ENCODE results near the gene B3GAT1. TPM values are rescaled to one million over a fixed set of nuclear protein-coding genes. Genes with fewer than 3 reads are reported as not detected.

Gene B3GAT1
- total RNA-seq, 1 donor from 2014 or later: 1.4 TPM

DNA sequence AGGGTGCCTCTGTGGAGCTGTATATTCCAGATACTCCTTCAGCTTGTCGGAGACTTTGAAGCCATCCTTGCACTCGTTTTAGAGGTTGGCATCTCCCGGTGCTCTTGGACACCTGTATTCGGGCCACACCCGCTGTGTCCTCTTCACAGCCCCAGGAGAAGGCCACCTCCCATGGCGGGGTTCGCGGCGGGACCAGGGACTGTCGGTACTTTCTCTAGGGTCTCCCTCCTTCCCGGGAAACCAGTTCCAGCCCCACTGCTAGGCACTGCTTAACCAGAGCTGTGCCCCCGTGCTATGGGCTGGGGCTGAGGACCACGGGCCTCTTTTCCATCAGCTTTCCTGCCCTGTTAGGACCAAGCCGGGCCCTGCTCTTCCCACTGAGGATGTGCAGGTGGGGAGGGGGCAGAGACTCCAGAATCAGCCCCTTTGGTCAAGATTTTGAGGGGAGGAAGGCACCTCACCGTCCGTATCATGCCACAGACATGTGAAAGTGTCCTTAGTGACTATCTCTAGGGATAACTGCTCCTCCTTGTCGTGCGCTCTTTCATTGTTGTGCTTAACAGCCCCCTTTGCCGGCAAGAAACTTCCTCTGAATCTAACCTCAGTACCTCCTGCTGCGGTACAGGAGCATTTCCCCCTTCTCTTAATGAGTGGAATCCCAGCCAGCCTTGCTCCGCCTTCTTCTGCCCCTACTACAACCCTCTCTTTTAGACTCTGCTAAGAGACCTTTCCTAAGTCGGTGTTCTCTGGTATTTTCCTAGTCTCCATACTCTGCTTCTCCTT, 1.2 kb upstream of the B3GAT1 start:
- intact Hi-C loops (cut with DNase I): no loop called here
- H3K4me1 ChIP-seq: peaks cover 14% of the 10 kb centered on the region
- DNase-seq: no peak
- peak overlapping the region; percentile 46 for H3K4me3 ChIP-seq
- TF ChIP-seq, protein P1, sequence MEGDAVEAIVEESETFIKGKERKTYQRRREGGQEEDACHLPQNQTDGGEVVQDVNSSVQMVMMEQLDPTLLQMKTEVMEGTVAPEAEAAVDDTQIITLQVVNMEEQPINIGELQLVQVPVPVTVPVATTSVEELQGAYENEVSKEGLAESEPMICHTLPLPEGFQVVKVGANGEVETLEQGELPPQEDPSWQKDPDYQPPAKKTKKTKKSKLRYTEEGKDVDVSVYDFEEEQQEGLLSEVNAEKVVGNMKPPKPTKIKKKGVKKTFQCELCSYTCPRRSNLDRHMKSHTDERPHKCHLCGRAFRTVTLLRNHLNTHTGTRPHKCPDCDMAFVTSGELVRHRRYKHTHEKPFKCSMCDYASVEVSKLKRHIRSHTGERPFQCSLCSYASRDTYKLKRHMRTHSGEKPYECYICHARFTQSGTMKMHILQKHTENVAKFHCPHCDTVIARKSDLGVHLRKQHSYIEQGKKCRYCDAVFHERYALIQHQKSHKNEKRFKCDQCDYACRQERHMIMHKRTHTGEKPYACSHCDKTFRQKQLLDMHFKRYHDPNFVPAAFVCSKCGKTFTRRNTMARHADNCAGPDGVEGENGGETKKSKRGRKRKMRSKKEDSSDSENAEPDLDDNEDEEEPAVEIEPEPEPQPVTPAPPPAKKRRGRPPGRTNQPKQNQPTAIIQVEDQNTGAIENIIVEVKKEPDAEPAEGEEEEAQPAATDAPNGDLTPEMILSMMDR (IDR thresholded peaks at IDR 0.05): no peak
- H3K27ac ChIP-seq: no peak overlapping the region
- ATAC-seq: no peak
- H3K36me3 ChIP-seq: no peaks in the 10 kb centered on the region
- H3K27me3 ChIP-seq (ENCODE audit: low read depth): peaks cover 80% of the 10 kb centered on the region
- no peaks in the 10 kb centered on the region for H3K9me3 ChIP-seq

DNA sequence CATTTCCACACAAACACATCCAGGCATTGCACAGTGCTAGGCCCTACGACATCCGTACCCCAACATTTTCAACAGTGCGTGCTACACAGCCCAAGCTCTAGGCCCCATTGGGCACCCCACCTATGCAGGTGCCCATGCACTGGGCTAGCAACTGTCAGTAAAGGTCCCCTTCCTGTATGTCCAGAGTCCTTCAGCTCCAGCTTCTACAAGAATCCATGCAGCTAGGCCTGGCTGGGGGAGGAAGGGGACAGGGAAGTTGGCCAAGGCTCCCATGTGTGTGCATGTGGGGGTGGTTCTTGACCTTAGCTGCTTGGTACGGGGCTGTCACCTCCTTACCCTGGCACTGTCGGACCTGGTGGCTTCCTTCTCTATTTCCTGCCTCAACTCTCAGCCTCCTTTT, 1.3 kb downstream of the B3GAT1 start:
- TF ChIP-seq, protein P1 (IDR thresholded peaks at IDR 0.05): no peak
- DNase-seq (no peak), ATAC-seq (no peak)
- intact Hi-C loops (cut with DNase I): no loop called here
- peaks cover 14% of the 10 kb centered on the region for H3K4me1 ChIP-seq
- no peak overlapping the region for H3K27ac ChIP-seq
- H3K4me3 ChIP-seq: no peak overlapping the region
- H3K36me3 ChIP-seq: no peaks in the 10 kb centered on the region
- H3K9me3 ChIP-seq: no peaks in the 10 kb centered on the region
- H3K27me3 ChIP-seq (ENCODE audit: low read depth): peaks cover 75% of the 10 kb centered on the region

DNA sequence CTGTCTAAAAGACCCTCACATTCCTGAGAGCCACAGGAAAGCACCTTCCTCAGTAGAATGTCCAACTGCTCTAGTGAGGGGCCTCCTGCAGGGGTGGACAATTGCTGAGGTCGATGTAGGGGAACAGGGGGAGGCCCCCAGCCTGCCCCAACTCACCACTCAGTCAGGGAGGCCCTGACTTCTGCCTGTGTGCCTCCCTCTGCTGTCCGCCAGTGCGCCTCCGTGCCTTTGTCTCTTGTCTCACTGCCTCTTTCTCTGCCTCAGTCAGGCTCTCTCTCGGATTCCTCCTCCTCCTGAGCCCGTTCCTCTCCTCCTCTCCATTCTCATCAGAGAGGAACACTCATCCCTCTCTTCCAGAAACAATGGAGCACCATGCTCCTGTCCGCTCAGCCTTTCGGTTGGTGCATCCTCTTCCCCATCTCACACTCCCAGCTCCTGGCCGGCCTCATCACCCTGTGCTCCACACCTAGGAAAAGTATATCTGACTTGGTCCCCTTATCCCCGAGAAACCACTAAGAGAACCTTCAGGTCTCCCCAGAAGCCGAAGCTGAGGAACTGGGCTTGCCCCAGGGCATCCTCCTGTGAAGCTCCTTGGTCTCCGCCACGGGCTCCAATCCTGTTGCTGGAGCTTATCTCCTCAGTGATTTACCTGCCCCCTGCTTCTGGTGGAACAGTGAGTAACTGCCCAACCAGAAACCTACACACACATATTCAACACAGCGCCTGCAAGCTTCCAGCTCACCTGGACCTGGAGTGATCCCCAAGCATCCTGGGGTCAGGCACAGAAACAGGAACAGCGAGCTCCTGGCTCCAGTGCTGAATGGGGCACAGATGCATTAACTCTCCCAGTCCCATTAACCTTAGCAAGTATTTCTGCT, 2.3 kb downstream of the B3GAT1 start:
- no peaks in the 10 kb centered on the region for H3K9me3 ChIP-seq
- H3K36me3 ChIP-seq: no peaks in the 10 kb centered on the region
- intact Hi-C loops (cut with DNase I): no loop called here
- peaks cover 71% of the 10 kb centered on the region for H3K27me3 ChIP-seq (ENCODE audit: low read depth)
- no peak for DNase-seq
- no peak overlapping the region for H3K4me3 ChIP-seq
- H3K4me1 ChIP-seq: peaks cover 14% of the 10 kb centered on the region
- TF ChIP-seq, protein P1 (IDR thresholded peaks at IDR 0.05): no peak
- H3K27ac ChIP-seq: no peak overlapping the region
- ATAC-seq: no peak

DNA sequence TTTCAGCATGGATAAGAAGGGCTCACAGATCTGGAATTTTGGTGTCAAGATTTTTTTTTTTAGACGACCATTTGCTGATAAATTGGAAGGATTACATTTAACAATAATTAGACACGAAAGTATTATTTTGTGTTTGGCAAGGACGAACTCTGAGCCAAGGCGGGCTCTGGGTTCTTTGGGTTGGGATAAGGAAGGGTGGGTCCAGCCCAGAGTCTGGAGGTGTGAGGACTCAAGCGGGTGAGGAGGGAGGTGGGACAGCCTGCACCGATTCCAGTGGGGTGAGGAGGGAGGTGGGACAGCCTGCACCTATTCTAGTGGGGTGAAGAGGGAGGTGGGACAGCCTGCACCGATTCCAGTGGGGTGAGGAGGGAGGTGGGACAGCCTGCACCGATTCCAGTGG, 4.1 kb downstream of the B3GAT1 start:
- intact Hi-C loops (cut with DNase I): no loop called here
- ATAC-seq (no peak), DNase-seq (no peak)
- Histone ChIP-seq H3K4me1 (peaks cover 12% of the 10 kb centered on the region), H3K4me3 (no peak overlapping the region), H3K36me3 (no peaks in the 10 kb centered on the region), H3K27ac (no peak overlapping the region), H3K9me3 (no peaks in the 10 kb centered on the region), H3K27me3 (ENCODE audit: low read depth) (peaks cover 54% of the 10 kb centered on the region)
- TF ChIP-seq, protein P1 (IDR thresholded peaks at IDR 0.05): no peak

DNA sequence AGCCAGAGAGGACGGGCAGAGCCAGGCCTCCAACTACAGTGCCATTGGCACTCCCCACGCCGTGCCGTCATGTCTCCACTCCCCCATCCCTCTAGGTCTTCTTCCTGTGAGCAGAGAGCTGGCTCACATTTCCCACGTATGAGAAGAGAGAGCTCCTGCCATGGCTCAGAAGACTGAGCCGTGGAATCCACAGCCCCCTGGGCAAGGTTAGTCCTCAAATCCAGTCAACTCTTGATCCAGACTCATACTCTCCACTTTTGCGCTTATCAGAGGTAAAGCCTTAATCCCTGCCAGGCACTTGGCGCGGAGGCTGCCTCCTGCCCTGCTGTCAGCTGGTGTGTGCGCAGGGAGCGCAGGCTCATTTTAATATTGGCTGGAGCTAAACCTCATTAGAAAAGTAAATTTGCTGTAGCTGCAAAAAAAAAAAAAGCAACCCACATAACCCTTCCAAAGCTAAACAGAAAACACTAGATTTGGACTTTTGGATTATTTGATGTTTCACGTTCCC, 4.7 kb downstream of the B3GAT1 start:
- intact Hi-C loops (cut with DNase I): no loop called here
- peaks cover 7% of the 10 kb centered on the region for H3K4me1 ChIP-seq
- no peak overlapping the region for H3K4me3 ChIP-seq
- H3K36me3 ChIP-seq: no peaks in the 10 kb centered on the region
- no peak overlapping the region for H3K27ac ChIP-seq
- H3K9me3 ChIP-seq: no peaks in the 10 kb centered on the region
- TF ChIP-seq, protein P1 (IDR thresholded peaks at IDR 0.05): no peak
- DNase-seq (no peak), ATAC-seq (no peak)
- peaks cover 48% of the 10 kb centered on the region for H3K27me3 ChIP-seq (ENCODE audit: low read depth)
